ENCODE measurements around the gene OR11A1. TPM values are rescaled to one million over a fixed set of nuclear protein-coding genes. Genes with fewer than 3 reads are reported as not detected.

The OR11A1 gene
- polyA plus RNA-seq (2011; rRNA removed) = not detected in 2 replicates
- not detected in 2 replicates for polyA minus RNA-seq (2011; rRNA and poly(A)+ RNA removed)

GRCh38 chr6:29456971-29457370 lies at the start of gene OR11A1, which contains the start of gene OR2H1:
OR11A1 (minus strand) TSS chr6:29457071; CDS start chr6:29427641, 29,430 bp downstream.
OR2H1 (plus strand) TSS chr6:29457155; CDS start chr6:29461770, 4,615 bp downstream.
- DNase-seq (ENCODE audit: low read depth) = no peak
- no peak for TF ChIP-seq CTCF (IDR thresholded peaks at IDR 0.05; ENCODE audit: insufficient read depth, low read depth, low read length)
- Histone ChIP-seq H3K4me3 (ENCODE audit: low read depth, low read length) (no peak within 1 kb of the TSS), H3K27me3 (ENCODE audit: control insufficient read depth, insufficient read depth, low read length) (no peaks in the 10 kb centered on the region), H3K36me3 (ENCODE audit: control insufficient read depth, insufficient read depth, low read length) (no peaks in the 10 kb centered on the region)
- CTCF ChIA-PET = no interaction called here
- POLR2A ChIA-PET = no interaction called here

- no peak for DNase-seq (ENCODE audit: low read depth)
- Histone ChIP-seq H3K36me3 (ENCODE audit: control insufficient read depth, insufficient read depth, low read length) (no peaks in the 10 kb centered on the region), H3K27me3 (ENCODE audit: control insufficient read depth, insufficient read depth, low read length) (no peaks in the 10 kb centered on the region), H3K4me3 (ENCODE audit: low read depth, low read length) (no peak overlapping the region)
- ChIA-PET POLR2A (no interaction called here), CTCF (interaction anchor here (0.7 kb wide), 1 partner anchor 39 kb away, joined by 3 read pairs; no protein-coding TSS in a partner anchor)
- no peak for TF ChIP-seq CTCF (IDR thresholded peaks at IDR 0.05; ENCODE audit: insufficient read depth, low read depth, low read length)
Observed at GRCh38 chr6:29506446-29507067, 49.7 kb upstream of the OR11A1 start.

- Histone ChIP-seq H3K36me3 (ENCODE audit: control insufficient read depth, insufficient read depth, low read length) (no peaks in the 10 kb centered on the region), H3K4me3 (ENCODE audit: low read depth, low read length) (no peak overlapping the region), H3K27me3 (ENCODE audit: control insufficient read depth, insufficient read depth, low read length) (no peaks in the 10 kb centered on the region)
- TF ChIP-seq CTCF (IDR thresholded peaks at IDR 0.05; ENCODE audit: insufficient read depth, low read depth, low read length) = no peak
- POLR2A ChIA-PET = no interaction called here
- no peak for DNase-seq (ENCODE audit: low read depth)
- CTCF ChIA-PET = no interaction called here
Observed at GRCh38 chr6:29505808-29506207, 48.9 kb upstream of the OR11A1 start.

GRCh38 chr6:29504961-29505360 lies 48.1 kb upstream of the OR11A1 start:
- ChIA-PET CTCF (interaction anchor here (0.6 kb wide), 1 partner anchor 88 kb away, joined by 3 read pairs; no protein-coding TSS in a partner anchor), POLR2A (no interaction called here)
- no peaks in the 10 kb centered on the region for H3K36me3 ChIP-seq (ENCODE audit: control insufficient read depth, insufficient read depth, low read length)
- no peaks in the 10 kb centered on the region for H3K27me3 ChIP-seq (ENCODE audit: control insufficient read depth, insufficient read depth, low read length)
- no peak for DNase-seq (ENCODE audit: low read depth)
- no peak for TF ChIP-seq CTCF (IDR thresholded peaks at IDR 0.05; ENCODE audit: insufficient read depth, low read depth, low read length)
- no peak overlapping the region for H3K4me3 ChIP-seq (ENCODE audit: low read depth, low read length)

- POLR2A ChIA-PET = no interaction called here
Observed at GRCh38 chr6:29502597-29502996, 45.7 kb upstream of the OR11A1 start.

More at GRCh38 chr6:29502597-29502996, 45.7 kb upstream of the OR11A1 start:
- DNase-seq (ENCODE audit: low read depth) = no peak
- Histone ChIP-seq H3K27me3 (ENCODE audit: control insufficient read depth, insufficient read depth, low read length) (no peaks in the 10 kb centered on the region), H3K36me3 (ENCODE audit: control insufficient read depth, insufficient read depth, low read length) (no peaks in the 10 kb centered on the region), H3K4me3 (ENCODE audit: low read depth, low read length) (no peak overlapping the region)
- CTCF ChIA-PET = no interaction called here
- no peak for TF ChIP-seq CTCF (IDR thresholded peaks at IDR 0.05; ENCODE audit: insufficient read depth, low read depth, low read length)

Measured in BJ (cell line).